Ovary (tissue), 3 donors: ENCODE measurements around the gene CNP.
"Not testable (repeated sequence)": the region's sequence is repeated elsewhere in the genome, so short reads cannot be mapped to it uniquely, and the experiment has no call there.

ENCODE experiments used
- EP300 ChIP-seq: sonication (generic); formaldehyde crosslinking; IDR thresholded peaks from one replicate; pipeline ENCODE4 v1.6.1; 2017; ENCODE audit warnings: antibody characterized with exemption
- POLR2A ChIP-seq: fragments of 450-650 bp; IDR thresholded peaks from one replicate; pipeline ENCODE4 v1.6.1; 2017; ENCODE audit warnings: antibody characterized with exemption, mild to moderate bottlenecking, moderate library complexity
- TF ChIP-seq, protein P1 (sequence below), 3 donors: fragments of 450-650 bp in 2 of 3; fragments of 200-600 bp in 1 of 3; IDR thresholded peaks; one replicate each; pipeline versions ENCODE4 v1.5.1 to v1.8.0; 2016 to 2022; ENCODE audit warnings: antibody characterized with exemption in 3 of 3, mild to moderate bottlenecking in 1 of 3
- donor health status: DM: no; HTN: no; CAD: no.

DNA sequence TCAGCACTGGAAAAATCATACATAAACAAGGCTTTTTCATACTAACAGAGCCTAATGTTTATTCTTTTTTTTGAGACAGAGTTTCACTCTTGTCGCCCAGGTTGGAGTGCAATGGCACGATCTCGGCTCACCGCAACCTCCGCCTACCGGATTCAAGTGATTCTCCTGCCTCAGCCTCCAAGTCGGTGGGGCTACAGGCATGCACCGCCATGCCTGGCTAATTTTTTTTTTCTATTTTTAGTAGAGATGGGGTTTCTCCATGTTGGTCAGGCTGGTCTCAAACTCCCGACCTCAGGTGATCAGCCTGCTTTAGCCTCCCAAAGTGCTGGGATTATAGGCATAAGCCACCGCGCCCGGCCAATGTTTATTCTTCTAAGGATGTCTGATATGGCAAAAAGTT lies 47.1 kb downstream of the CNP start:
- TF ChIP-seq, protein P1, sequence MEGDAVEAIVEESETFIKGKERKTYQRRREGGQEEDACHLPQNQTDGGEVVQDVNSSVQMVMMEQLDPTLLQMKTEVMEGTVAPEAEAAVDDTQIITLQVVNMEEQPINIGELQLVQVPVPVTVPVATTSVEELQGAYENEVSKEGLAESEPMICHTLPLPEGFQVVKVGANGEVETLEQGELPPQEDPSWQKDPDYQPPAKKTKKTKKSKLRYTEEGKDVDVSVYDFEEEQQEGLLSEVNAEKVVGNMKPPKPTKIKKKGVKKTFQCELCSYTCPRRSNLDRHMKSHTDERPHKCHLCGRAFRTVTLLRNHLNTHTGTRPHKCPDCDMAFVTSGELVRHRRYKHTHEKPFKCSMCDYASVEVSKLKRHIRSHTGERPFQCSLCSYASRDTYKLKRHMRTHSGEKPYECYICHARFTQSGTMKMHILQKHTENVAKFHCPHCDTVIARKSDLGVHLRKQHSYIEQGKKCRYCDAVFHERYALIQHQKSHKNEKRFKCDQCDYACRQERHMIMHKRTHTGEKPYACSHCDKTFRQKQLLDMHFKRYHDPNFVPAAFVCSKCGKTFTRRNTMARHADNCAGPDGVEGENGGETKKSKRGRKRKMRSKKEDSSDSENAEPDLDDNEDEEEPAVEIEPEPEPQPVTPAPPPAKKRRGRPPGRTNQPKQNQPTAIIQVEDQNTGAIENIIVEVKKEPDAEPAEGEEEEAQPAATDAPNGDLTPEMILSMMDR (IDR thresholded peaks at IDR 0.05): not testable (repeated sequence)
- not testable (repeated sequence) for TF ChIP-seq POLR2A, EP300
